Sciatic nerve (tissue), 2 donors: Measurements from ENCODE around the gene ARHGEF19. TPM values are rescaled to one million over a fixed set of nuclear protein-coding genes. Genes with fewer than 3 reads are reported as not detected.
"Not testable (repeated sequence)": the region's sequence is repeated elsewhere in the genome, so short reads cannot be mapped to it uniquely, and the experiment has no call there.

Source experiments
- ATAC-seq: fragments of 200-7000 bp; cut with Tn5 transposase; one replicate; pipeline ENCODE4 v1.9.1; 2020; ENCODE audit warnings: mild to moderate bottlenecking, moderate library complexity
- DNase-seq: peaks from one replicate; pipeline ENCODE4 v3.0.0-alpha.2; 2020; ENCODE audit warnings: low spot score
- intact Hi-C: fragments of 100-400 bp; cut with DNase I; formaldehyde crosslinking; loops from one replicate; pipeline ENCODE4 v1.14.2; 2022
- total RNA-seq: library from RNA; stranded (reverse); fragmentation: NEBNext Ultra II Directional; extraction: Animal tissue kit (Norgen Biotek cat#: 25700); gene quantifications from one replicate; pipeline ENCODE4 v1.2.1, GENCODE V29; 2021
- donor health status: DM: no; HTN: no; CAD: no.
- donor health status: DM: no; HTN: no; CAD: no.

The ARHGEF19 gene
- total RNA-seq, 1 donor from 2014 or later = 4.6 TPM

GRCh38 chr1:16208270-16208987, 4.0 kb downstream of the ARHGEF19 start:
- no peak for ATAC-seq
- DNase-seq = no peak
- intact Hi-C loops = no loop called here

- intact Hi-C loops = no loop called here
- ATAC-seq = no peak
- DNase-seq = no peak
These were observed 4.9 kb downstream of the ARHGEF19 start for GRCh38 chr1:16207318-16208269.

GRCh38 chr1:16206547-16207317, 5.7 kb downstream of the ARHGEF19 start:
- intact Hi-C loops = no loop called here
- ATAC-seq (peak; percentile 96), DNase-seq (peak; percentile 98)

GRCh38 chr1:16205891-16206546, 6.4 kb downstream of the ARHGEF19 start:
- DNase-seq (peak; percentile 77), ATAC-seq (peak; percentile 6)
- intact Hi-C loops = no loop called here

- no peak for DNase-seq
- intact Hi-C loops = no loop called here
- ATAC-seq = no peak
These were observed 7.1 kb downstream of the ARHGEF19 start for GRCh38 chr1:16205334-16205671.

GRCh38 chr1:16204634-16205333, 7.7 kb downstream of the ARHGEF19 start:
- intact Hi-C loops = loop anchor here (5.0 kb wide), 1 partner anchor 963 kb away; no protein-coding TSS in a partner anchor
- ATAC-seq (no peak), DNase-seq (no peak)

- intact Hi-C loops = loop anchor here (5.0 kb wide), 1 partner anchor 963 kb away; no protein-coding TSS in a partner anchor
- ATAC-seq = no peak
- no peak for DNase-seq
These were observed 8.2 kb downstream of the ARHGEF19 start for GRCh38 chr1:16204216-16204615.

GRCh38 chr1:16203550-16203949, 8.9 kb downstream of the ARHGEF19 start:
- ATAC-seq = no peak
- intact Hi-C loops = loop anchor here (5.0 kb wide), 1 partner anchor 964 kb away; no protein-coding TSS in a partner anchor

GRCh38 chr1:16202281-16203210, 9.9 kb downstream of the ARHGEF19 start:
- DNase-seq (no peak), ATAC-seq (no peak)
- intact Hi-C loops = loop anchor here (5.0 kb wide), 1 partner anchor 965 kb away; no protein-coding TSS in a partner anchor

More at GRCh38 chr1:16203550-16203949, 8.9 kb downstream of the ARHGEF19 start:
- DNase-seq = no peak

GRCh38 chr1:16199700-16200099, 12.8 kb downstream of the ARHGEF19 start:
- no peak for DNase-seq
- no peak for ATAC-seq
- intact Hi-C loops = loop anchor here (5.0 kb wide), 1 partner anchor 968 kb away; no protein-coding TSS in a partner anchor

GRCh38 chr1:16199157-16199501, 13.3 kb downstream of the ARHGEF19 start:
- intact Hi-C loops = no loop called here
- no peak for DNase-seq

GRCh38 chr1:16198444-16199156, 13.9 kb downstream of the ARHGEF19 start:
- intact Hi-C loops = no loop called here
- ATAC-seq = no peak
- DNase-seq = no peak

More at GRCh38 chr1:16199157-16199501, 13.3 kb downstream of the ARHGEF19 start:
- ATAC-seq = no peak

- DNase-seq (no peak), ATAC-seq (no peak)
- intact Hi-C loops = no loop called here
These were observed 15.6 kb downstream of the ARHGEF19 start for GRCh38 chr1:16196874-16197273.

- ATAC-seq, intact Hi-C loops, DNase-seq: not testable (repeated sequence)
These were observed 16.3 kb downstream of the ARHGEF19 start for GRCh38 chr1:16196139-16196538.

- DNase-seq = no peak
- intact Hi-C loops = no loop called here
- ATAC-seq = no peak
These were observed 16.9 kb downstream of the ARHGEF19 start for GRCh38 chr1:16195518-16195905.

GRCh38 chr1:16191916-16192546, 20.4 kb downstream of the ARHGEF19 start:
- intact Hi-C loops = no loop called here
- ATAC-seq = no peak
- no peak for DNase-seq
